IPS-15b (cell line): ENCODE results near the gene LRRC2.

Experiments used
- H3K27me3 ChIP-seq: one replicate; pipeline ENCODE4 v1.6.1; 2013; ENCODE audit warnings: low read length; ENCODE audit not compliant: control insufficient read depth, insufficient read depth
- H3K36me3 ChIP-seq: one replicate; pipeline ENCODE4 v1.6.1; 2013; ENCODE audit warnings: low read length; ENCODE audit not compliant: control insufficient read depth, insufficient read depth
- H3K4me1 ChIP-seq: one replicate; pipeline ENCODE4 v1.6.1; 2013; ENCODE audit warnings: mild to moderate bottlenecking, low read length; ENCODE audit not compliant: control insufficient read depth, insufficient read depth
- H3K4me3 ChIP-seq: one replicate; pipeline ENCODE4 v1.5.1; 2013; ENCODE audit warnings: low read depth, low read length
- H3K9ac ChIP-seq: one replicate; pipeline ENCODE4 v1.6.1; 2013; ENCODE audit warnings: low read depth, mild to moderate bottlenecking, low read length
- H3K9me3 ChIP-seq: one replicate; pipeline ENCODE4 v1.6.1; 2013; ENCODE audit warnings: mild to moderate bottlenecking, low read length; ENCODE audit not compliant: control insufficient read depth, insufficient read depth

The LRRC2 gene

GRCh38 chr3:46479021-46479420 lies 87.1 kb downstream of the LRRC2 start:
- no peaks in the 10 kb centered on the region for H3K9me3 ChIP-seq
- no peak overlapping the region for H3K9ac ChIP-seq
- H3K4me3 ChIP-seq: no peak overlapping the region
- no peaks in the 10 kb centered on the region for H3K36me3 ChIP-seq
- no peaks in the 10 kb centered on the region for H3K27me3 ChIP-seq
- no peaks in the 10 kb centered on the region for H3K4me1 ChIP-seq

- Histone ChIP-seq H3K9ac (no peak overlapping the region), H3K9me3 (no peaks in the 10 kb centered on the region), H3K27me3 (no peaks in the 10 kb centered on the region), H3K4me1 (no peaks in the 10 kb centered on the region), H3K4me3 (no peak overlapping the region), H3K36me3 (no peaks in the 10 kb centered on the region)
These were observed 87.8 kb downstream of the LRRC2 start for GRCh38 chr3:46478341-46478740.

- Histone ChIP-seq H3K9me3 (no peaks in the 10 kb centered on the region), H3K36me3 (no peaks in the 10 kb centered on the region), H3K4me1 (no peaks in the 10 kb centered on the region), H3K27me3 (no peaks in the 10 kb centered on the region), H3K9ac (no peak overlapping the region), H3K4me3 (no peak overlapping the region)
These were observed 88.3 kb downstream of the LRRC2 start for GRCh38 chr3:46477756-46478155.

GRCh38 chr3:46477145-46477544 lies 89.0 kb downstream of the LRRC2 start:
- Histone ChIP-seq H3K9me3 (no peaks in the 10 kb centered on the region), H3K4me1 (no peaks in the 10 kb centered on the region), H3K36me3 (no peaks in the 10 kb centered on the region), H3K27me3 (no peaks in the 10 kb centered on the region), H3K4me3 (no peak overlapping the region), H3K9ac (no peak overlapping the region)

GRCh38 chr3:46472736-46473135 lies 93.4 kb downstream of the LRRC2 start:
- Histone ChIP-seq H3K4me3 (no peak overlapping the region), H3K36me3 (no peaks in the 10 kb centered on the region), H3K9ac (no peak overlapping the region), H3K9me3 (no peaks in the 10 kb centered on the region), H3K4me1 (no peaks in the 10 kb centered on the region), H3K27me3 (no peaks in the 10 kb centered on the region)

- Histone ChIP-seq H3K9ac (no peak overlapping the region), H3K4me3 (no peak overlapping the region), H3K27me3 (no peaks in the 10 kb centered on the region), H3K36me3 (no peaks in the 10 kb centered on the region), H3K9me3 (no peaks in the 10 kb centered on the region), H3K4me1 (no peaks in the 10 kb centered on the region)
These were observed 94.7 kb downstream of the LRRC2 start for GRCh38 chr3:46471371-46471914.

- no peaks in the 10 kb centered on the region for H3K4me1 ChIP-seq
- H3K9ac ChIP-seq: no peak overlapping the region
- no peaks in the 10 kb centered on the region for H3K9me3 ChIP-seq
- H3K4me3 ChIP-seq: no peak overlapping the region
- H3K36me3 ChIP-seq: no peaks in the 10 kb centered on the region
- peaks cover 4% of the 10 kb centered on the region for H3K27me3 ChIP-seq
These were observed 95.3 kb downstream of the LRRC2 start for GRCh38 chr3:46470831-46471230.

- Histone ChIP-seq H3K4me1 (peaks cover 3% of the 10 kb centered on the region), H3K4me3 (no peak overlapping the region), H3K9ac (no peak overlapping the region), H3K36me3 (no peaks in the 10 kb centered on the region), H3K9me3 (no peaks in the 10 kb centered on the region), H3K27me3 (peaks cover 11% of the 10 kb centered on the region)
These were observed 96.3 kb downstream of the LRRC2 start for GRCh38 chr3:46469680-46470357.

- H3K4me3 ChIP-seq: no peak overlapping the region
- H3K27me3 ChIP-seq: peaks cover 19% of the 10 kb centered on the region
- no peaks in the 10 kb centered on the region for H3K36me3 ChIP-seq
- H3K4me1 ChIP-seq: peaks cover 3% of the 10 kb centered on the region
- no peak overlapping the region for H3K9ac ChIP-seq
- H3K9me3 ChIP-seq: no peaks in the 10 kb centered on the region
These were observed 97.1 kb downstream of the LRRC2 start for GRCh38 chr3:46468753-46469600.

- H3K9me3 ChIP-seq: no peaks in the 10 kb centered on the region
- H3K9ac ChIP-seq: no peak overlapping the region
- H3K4me1 ChIP-seq: peaks cover 3% of the 10 kb centered on the region
- no peak overlapping the region for H3K4me3 ChIP-seq
- H3K36me3 ChIP-seq: no peaks in the 10 kb centered on the region
- peaks cover 33% of the 10 kb centered on the region for H3K27me3 ChIP-seq
These were observed 98.5 kb downstream of the LRRC2 start for GRCh38 chr3:46467562-46467961.

GRCh38 chr3:46466871-46467403 lies 99.2 kb downstream of the LRRC2 start:
- Histone ChIP-seq H3K4me3 (no peak overlapping the region), H3K4me1 (peaks cover 3% of the 10 kb centered on the region), H3K9me3 (no peaks in the 10 kb centered on the region), H3K9ac (no peak overlapping the region), H3K27me3 (peaks cover 33% of the 10 kb centered on the region), H3K36me3 (no peaks in the 10 kb centered on the region)
